Body of pancreas (tissue), 4 donors: Measurements from ENCODE around the gene PCDH15.

ENCODE experiments used
- CTCF ChIP-seq, 7 experiments: fragments of 450-650 bp in 4 of 7; fragments of 200-600 bp in 3 of 7; sonication (generic) in 3 of 7; IDR thresholded peaks; one replicate each; pipeline ENCODE4 v1.5.1; 2016 to 2019; ENCODE audit warnings: antibody characterized with exemption in 7 of 7
- POLR2A ChIP-seq, 3 donors: fragments of 450-650 bp; IDR thresholded peaks; one replicate each; pipeline ENCODE4 v1.6.1; 2016; ENCODE audit warnings: antibody characterized with exemption in 3 of 3, mild to moderate bottlenecking in 2 of 3

DNA sequence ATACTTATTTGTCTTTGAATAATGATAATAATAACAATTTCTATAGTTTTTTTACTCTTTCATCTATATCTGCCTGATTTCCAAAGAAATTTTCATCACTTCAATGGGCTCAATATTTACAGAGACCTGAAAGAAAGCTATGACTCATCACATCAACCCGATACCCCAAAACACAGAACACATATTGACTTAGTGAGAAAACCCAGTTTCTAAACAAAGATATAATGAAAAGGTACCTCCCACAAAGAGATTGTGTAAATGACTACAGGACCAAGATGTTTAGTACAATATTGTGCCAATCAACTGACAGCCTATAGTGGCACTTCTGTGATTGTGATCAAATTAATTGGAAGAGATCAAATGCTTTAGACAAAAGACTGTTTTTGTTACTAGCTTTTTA, 133.9 kb downstream of the PCDH15 start:
- TF ChIP-seq CTCF (IDR thresholded peaks at IDR 0.05) (no peak), POLR2A (IDR thresholded peaks at IDR 0.05) (no peak)
